Measurements from ENCODE around the gene FGF14. TPM values are rescaled to one million over a fixed set of nuclear protein-coding genes. Genes with fewer than 3 reads are reported as not detected.

Gene FGF14
- total RNA-seq, 1 donor from 2014 or later = 4.6 TPM

DNA sequence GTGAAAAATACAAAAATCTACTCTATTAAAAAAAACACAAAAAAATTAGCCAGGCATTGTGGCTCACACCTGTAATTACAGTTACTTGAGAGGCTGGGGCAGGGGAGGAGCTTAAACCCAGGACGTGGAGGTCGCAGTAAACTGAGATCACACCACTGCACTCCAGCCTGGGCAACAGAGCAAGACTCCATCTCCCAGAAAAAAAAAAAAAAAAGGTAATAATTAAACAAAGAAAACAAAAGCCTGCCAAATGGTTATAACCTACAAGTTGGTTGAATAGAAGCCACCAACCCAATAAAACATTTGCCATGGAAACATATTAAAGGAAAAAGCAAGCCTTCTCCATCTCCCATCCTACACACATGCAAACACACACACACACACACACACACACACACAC lies 694.2 kb downstream of the FGF14 start:
- Mint-ChIP-seq H3K27ac (no peak overlapping the region), H3K27me3 (peaks cover 15% of the 10 kb centered on the region), H3K4me1 (ENCODE audit: low read depth) (peaks cover 8% of the 10 kb centered on the region), H3K4me3 (ENCODE audit: low read depth) (no peak overlapping the region), H3K36me3 (ENCODE audit: insufficient read depth) (no peaks in the 10 kb centered on the region), H3K9me3 (ENCODE audit: low read depth) (peaks cover 4% of the 10 kb centered on the region)
- DNase-seq (ENCODE audit: low spot score, unreplicated experiment) = no peak
- TF ChIP-seq, protein P1, sequence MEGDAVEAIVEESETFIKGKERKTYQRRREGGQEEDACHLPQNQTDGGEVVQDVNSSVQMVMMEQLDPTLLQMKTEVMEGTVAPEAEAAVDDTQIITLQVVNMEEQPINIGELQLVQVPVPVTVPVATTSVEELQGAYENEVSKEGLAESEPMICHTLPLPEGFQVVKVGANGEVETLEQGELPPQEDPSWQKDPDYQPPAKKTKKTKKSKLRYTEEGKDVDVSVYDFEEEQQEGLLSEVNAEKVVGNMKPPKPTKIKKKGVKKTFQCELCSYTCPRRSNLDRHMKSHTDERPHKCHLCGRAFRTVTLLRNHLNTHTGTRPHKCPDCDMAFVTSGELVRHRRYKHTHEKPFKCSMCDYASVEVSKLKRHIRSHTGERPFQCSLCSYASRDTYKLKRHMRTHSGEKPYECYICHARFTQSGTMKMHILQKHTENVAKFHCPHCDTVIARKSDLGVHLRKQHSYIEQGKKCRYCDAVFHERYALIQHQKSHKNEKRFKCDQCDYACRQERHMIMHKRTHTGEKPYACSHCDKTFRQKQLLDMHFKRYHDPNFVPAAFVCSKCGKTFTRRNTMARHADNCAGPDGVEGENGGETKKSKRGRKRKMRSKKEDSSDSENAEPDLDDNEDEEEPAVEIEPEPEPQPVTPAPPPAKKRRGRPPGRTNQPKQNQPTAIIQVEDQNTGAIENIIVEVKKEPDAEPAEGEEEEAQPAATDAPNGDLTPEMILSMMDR (IDR thresholded peaks at IDR 0.05; ENCODE audit: unreplicated experiment) = no peak

DNA sequence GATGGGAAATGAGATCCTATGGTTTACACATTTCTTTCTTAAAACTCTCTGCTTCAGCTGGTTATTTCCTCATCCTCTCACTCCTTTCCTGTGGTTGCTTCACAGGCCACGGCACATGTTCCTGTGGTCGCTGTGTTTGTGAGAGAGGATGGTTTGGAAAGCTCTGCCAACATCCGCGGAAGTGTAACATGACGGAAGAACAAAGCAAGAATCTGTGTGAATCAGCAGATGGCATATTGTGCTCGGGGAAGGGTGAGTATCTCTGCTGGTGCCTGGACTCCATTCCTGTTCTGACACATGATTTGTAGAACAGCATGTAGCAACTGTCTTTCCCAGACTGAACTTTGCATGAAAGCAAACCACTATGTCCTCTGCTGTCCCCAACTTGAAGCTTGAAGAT lies 695.2 kb downstream of the FGF14 start:
- TF ChIP-seq, protein P1 (IDR thresholded peaks at IDR 0.05; ENCODE audit: unreplicated experiment) = no peak
- H3K27ac Mint-ChIP-seq = no peak overlapping the region

GRCh38 chr13:101703838-101704237 lies 698.0 kb downstream of the FGF14 start:
- TF ChIP-seq, protein P1 (IDR thresholded peaks at IDR 0.05; ENCODE audit: unreplicated experiment) = no peak
- DNase-seq (ENCODE audit: low spot score, unreplicated experiment) = no peak
- Mint-ChIP-seq H3K4me1 (ENCODE audit: low read depth) (peaks cover 3% of the 10 kb centered on the region), H3K9me3 (ENCODE audit: low read depth) (peaks cover 4% of the 10 kb centered on the region), H3K27ac (no peak overlapping the region), H3K27me3 (peaks cover 7% of the 10 kb centered on the region), H3K4me3 (ENCODE audit: low read depth) (no peak overlapping the region), H3K36me3 (ENCODE audit: insufficient read depth) (no peaks in the 10 kb centered on the region)

More for the DNA sequence above, 695.2 kb downstream of the FGF14 start:
- peaks cover 8% of the 10 kb centered on the region for H3K4me1 Mint-ChIP-seq (ENCODE audit: low read depth)
- peaks cover 4% of the 10 kb centered on the region for H3K9me3 Mint-ChIP-seq (ENCODE audit: low read depth)
- no peak for DNase-seq (ENCODE audit: low spot score, unreplicated experiment)
- H3K27me3 Mint-ChIP-seq = peaks cover 14% of the 10 kb centered on the region
- H3K4me3 Mint-ChIP-seq (ENCODE audit: low read depth) = no peak overlapping the region
- H3K36me3 Mint-ChIP-seq (ENCODE audit: insufficient read depth) = no peaks in the 10 kb centered on the region

- TF ChIP-seq, protein P1 (IDR thresholded peaks at IDR 0.05; ENCODE audit: unreplicated experiment) = no peak
- H3K9me3 Mint-ChIP-seq (ENCODE audit: low read depth) = peaks cover 4% of the 10 kb centered on the region
- peaks cover 3% of the 10 kb centered on the region for H3K27me3 Mint-ChIP-seq
- H3K4me3 Mint-ChIP-seq (ENCODE audit: low read depth) = no peak overlapping the region
- no peaks in the 10 kb centered on the region for H3K36me3 Mint-ChIP-seq (ENCODE audit: insufficient read depth)
- H3K4me1 Mint-ChIP-seq (ENCODE audit: low read depth) = peaks cover 1% of the 10 kb centered on the region
- no peak overlapping the region for H3K27ac Mint-ChIP-seq
- no peak for DNase-seq (ENCODE audit: low spot score, unreplicated experiment)
These were observed 698.8 kb downstream of the FGF14 start for GRCh38 chr13:101703081-101703480.

DNA sequence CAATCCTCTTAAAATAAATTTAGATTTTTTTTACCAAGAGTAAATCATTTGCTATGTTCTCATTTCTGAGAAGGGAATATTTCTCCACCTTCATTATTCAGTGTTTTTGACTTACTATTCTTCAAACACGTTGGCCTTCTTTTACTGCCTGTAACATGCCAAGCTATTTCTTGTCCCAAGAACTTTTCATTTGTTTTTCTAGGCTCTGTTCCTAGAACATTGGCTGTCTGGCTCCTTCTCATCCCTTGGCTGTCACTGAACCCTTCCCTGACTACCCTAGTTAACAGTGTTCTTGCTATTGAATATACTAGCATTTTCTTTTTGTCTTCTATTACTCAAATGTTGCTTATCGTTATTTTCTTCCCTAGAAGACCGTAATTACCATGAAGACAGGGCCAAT lies 701.2 kb downstream of the FGF14 start:
- H3K27me3 Mint-ChIP-seq = no peaks in the 10 kb centered on the region
- peaks cover 1% of the 10 kb centered on the region for H3K4me1 Mint-ChIP-seq (ENCODE audit: low read depth)
- no peak overlapping the region for H3K27ac Mint-ChIP-seq
- DNase-seq (ENCODE audit: low spot score, unreplicated experiment) = no peak
- TF ChIP-seq, protein P1 (IDR thresholded peaks at IDR 0.05; ENCODE audit: unreplicated experiment) = no peak
- H3K9me3 Mint-ChIP-seq (ENCODE audit: low read depth) = peaks cover 4% of the 10 kb centered on the region
- H3K36me3 Mint-ChIP-seq (ENCODE audit: insufficient read depth) = no peaks in the 10 kb centered on the region
- H3K4me3 Mint-ChIP-seq (ENCODE audit: low read depth) = no peak overlapping the region

Data from progenitor cell of endocrine pancreas (in vitro differentiated cells).